Forelimb muscle (tissue), 1 donor: ENCODE results near the gene GBP3. TPM values are rescaled to one million over a fixed set of nuclear protein-coding genes. Genes with fewer than 3 reads are reported as not detected.
"Not testable (repeated sequence)": the region's sequence is repeated elsewhere in the genome, so short reads cannot be mapped to it uniquely, and the experiment has no call there.

Experiments
- DNase-seq: peaks from one replicate; pipeline ENCODE4 v3.0.0-alpha.2; 2013; ENCODE audit warnings: low read depth
- polyA plus RNA-seq: library from polyadenylated mRNA; unstranded; fragments of 120-200 nt; gene quantifications from one replicate; pipeline ENCODE4 v1.2.1, GENCODE V29; 2013; ENCODE audit not compliant: insufficient read length

GBP3 gene
- polyA plus RNA-seq, 1 donor: 2.5 TPM

- DNase-seq: no peak
Measured at GRCh38 chr1:89040315-89040626, 17.6 kb upstream of the GBP3 start.

- no peak for DNase-seq
Measured at GRCh38 chr1:89037186-89037585, 14.5 kb upstream of the GBP3 start.

GRCh38 chr1:89035080-89035479 is 12.4 kb upstream of the GBP3 start:
- DNase-seq: no peak

GRCh38 chr1:89034004-89034403 is 11.3 kb upstream of the GBP3 start:
- DNase-seq: not testable (repeated sequence)

- not testable (repeated sequence) for DNase-seq
Measured at GRCh38 chr1:89029051-89029450, 6.4 kb upstream of the GBP3 start.

GRCh38 chr1:89025928-89026327 is 3.3 kb upstream of the GBP3 start:
- no peak for DNase-seq

GRCh38 chr1:89023026-89023425 is 360 bp upstream of the GBP3 start:
- DNase-seq: no peak

- not testable (repeated sequence) for DNase-seq
Measured at GRCh38 chr1:89018318-89018717, 4.3 kb downstream of the GBP3 start.

- DNase-seq: no peak
Measured at GRCh38 chr1:89008511-89008910, 14.2 kb downstream of the GBP3 start.

GRCh38 chr1:89005286-89006151 is 17.1 kb downstream of the GBP3 start:
- no peak for DNase-seq

GRCh38 chr1:89002176-89002575 is 20.5 kb downstream of the GBP3 start:
- not testable (repeated sequence) for DNase-seq

- no peak for DNase-seq
Measured at GRCh38 chr1:89001510-89001909, 21.2 kb downstream of the GBP3 start.

- DNase-seq: no peak
Measured at GRCh38 chr1:88998716-88999115, 23.9 kb downstream of the GBP3 start.

GRCh38 chr1:88990426-88990825 is 32.2 kb downstream of the GBP3 start:
- DNase-seq: no peak

GRCh38 chr1:88985692-88986091 is 37.0 kb downstream of the GBP3 start:
- no peak for DNase-seq

- DNase-seq: no peak
Measured at GRCh38 chr1:88985032-88985431, 37.6 kb downstream of the GBP3 start.

GRCh38 chr1:88984569-88984968 is 38.1 kb downstream of the GBP3 start:
- no peak for DNase-seq

GRCh38 chr1:88983791-88984559 is 38.7 kb downstream of the GBP3 start:
- no peak for DNase-seq

- DNase-seq: no peak
Measured at GRCh38 chr1:88982055-88982454, 40.6 kb downstream of the GBP3 start.

GRCh38 chr1:88981506-88981905 is 41.2 kb downstream of the GBP3 start:
- DNase-seq: not testable (repeated sequence)

GRCh38 chr1:88980870-88981269 is 41.8 kb downstream of the GBP3 start:
- no peak for DNase-seq

GRCh38 chr1:88979749-88980116 is 42.9 kb downstream of the GBP3 start:
- no peak for DNase-seq
